Measurements from ENCODE around the gene HOXD9.

HOXD9 gene

DNA sequence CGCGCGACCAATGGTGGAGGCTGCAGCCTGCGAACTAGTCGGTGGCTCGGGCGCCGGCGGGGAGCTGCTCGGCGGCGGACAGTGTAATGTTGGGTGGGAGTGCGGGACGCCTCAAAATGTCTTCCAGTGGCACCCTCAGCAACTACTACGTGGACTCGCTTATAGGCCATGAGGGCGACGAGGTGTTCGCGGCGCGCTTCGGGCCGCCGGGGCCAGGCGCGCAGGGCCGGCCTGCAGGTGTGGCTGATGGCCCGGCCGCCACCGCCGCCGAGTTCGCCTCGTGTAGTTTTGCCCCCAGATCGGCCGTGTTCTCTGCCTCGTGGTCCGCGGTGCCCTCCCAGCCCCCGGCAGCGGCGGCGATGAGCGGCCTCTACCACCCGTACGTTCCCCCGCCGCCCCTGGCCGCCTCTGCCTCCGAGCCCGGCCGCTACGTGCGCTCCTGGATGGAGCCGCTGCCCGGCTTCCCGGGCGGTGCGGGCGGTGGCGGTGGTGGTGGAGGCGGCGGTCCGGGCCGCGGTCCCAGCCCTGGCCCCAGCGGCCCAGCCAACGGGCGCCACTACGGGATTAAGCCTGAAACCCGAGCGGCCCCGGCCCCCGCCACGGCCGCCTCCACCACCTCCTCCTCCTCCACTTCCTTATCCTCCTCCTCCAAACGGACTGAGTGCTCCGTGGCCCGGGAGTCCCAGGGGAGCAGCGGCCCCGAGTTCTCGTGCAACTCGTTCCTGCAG, at the start of gene HOXD9:
HOXD9 (plus strand) TSS at position 37 of the 728 bp plus-strand sequence; CDS start at position 87, 50 bp downstream.
- DNase-seq (ENCODE audit: low read depth in 2 of 2): no peak

DNA sequence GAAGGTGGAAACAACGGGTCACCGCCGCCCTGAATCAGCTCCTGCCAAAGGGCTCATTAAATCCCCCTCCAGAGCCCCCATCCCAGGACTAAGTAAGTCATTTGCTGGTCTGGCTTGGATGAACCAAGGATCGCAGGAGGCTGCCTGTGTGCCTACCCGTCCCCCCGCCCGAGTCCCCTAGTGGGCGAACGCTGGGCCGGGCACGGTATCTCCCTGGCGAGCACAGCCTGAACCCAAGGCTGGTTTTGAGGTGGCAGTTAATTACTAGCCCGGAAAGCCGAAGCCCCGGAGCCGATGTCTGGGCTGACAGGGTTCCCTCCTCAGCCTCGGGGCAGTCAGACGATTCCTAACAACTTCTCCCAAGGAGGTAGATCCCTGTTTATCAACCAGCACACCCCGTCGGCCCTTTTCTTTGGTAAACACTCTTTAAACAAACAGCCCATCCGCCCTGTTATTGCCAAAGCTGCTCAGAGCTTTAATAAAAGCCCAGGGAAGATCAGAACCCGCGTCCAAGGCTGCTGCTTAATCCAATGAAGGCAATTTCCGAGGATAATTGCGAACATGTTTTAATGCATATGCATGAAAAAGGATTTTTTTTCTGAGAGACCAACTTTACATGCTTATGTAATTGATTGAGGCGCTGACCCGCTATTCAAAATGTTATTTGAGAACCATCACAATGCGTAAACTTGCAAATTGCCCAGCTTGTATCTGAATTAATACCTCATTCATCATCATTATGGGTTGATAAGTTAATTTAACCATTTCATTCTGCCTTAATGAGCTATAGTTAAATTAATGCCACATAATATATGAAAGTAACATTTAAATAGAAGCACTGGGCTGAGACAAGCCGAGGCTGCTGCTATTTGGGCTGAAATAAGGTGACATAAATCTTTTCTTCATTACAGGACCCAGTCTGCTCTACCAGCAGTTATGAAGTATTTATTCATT, 49.3 kb upstream of the HOXD9 start:
- no peak for DNase-seq (ENCODE audit: low read depth in 2 of 2)

DNA sequence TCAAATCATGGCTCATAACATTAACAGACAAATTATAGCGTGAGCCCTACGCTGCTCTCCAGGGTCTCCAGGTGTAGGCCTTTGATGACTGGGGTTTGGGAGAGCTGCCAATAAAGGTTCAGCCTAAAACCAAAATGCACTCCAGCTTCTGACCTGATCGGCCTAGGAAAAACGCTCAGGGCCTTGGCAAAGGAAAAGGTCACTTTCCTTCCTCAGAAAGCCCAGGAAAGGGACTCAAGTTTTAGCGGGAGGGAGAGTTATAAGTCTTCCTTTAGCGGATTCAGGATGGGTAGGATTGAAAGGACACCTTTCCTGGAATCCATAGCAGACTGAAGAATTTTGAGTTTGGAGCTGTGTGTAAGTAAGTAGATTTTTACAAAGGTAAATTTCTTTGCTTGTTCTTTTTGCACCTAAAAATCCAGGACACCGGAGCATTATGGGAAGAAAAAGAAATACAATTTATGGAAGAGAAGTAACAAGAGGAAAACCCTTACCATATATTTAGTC, 47.5 kb upstream of the HOXD9 start:
- no peak for DNase-seq (ENCODE audit: low read depth in 2 of 2)

DNA sequence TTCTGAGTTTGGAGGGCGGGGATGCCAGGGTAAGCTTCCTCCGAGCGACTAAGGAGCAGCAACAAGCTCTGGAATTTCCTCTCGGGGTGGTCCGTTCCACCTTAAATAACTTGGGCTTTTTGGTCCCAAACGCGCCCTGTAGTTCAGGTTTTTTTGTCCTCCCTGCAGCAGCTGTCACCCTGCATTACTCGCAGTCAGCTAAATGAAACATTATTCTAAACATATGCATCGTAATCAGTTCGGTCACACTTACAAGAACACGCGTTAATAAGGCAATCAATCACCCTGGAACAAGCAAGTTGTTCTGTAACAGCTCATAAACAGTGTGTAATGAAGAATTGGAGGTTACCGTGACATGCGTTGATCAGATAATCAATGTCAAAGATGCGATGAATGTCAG, 47.0 kb upstream of the HOXD9 start:
- no peak for DNase-seq (ENCODE audit: low read depth in 2 of 2)

DNA sequence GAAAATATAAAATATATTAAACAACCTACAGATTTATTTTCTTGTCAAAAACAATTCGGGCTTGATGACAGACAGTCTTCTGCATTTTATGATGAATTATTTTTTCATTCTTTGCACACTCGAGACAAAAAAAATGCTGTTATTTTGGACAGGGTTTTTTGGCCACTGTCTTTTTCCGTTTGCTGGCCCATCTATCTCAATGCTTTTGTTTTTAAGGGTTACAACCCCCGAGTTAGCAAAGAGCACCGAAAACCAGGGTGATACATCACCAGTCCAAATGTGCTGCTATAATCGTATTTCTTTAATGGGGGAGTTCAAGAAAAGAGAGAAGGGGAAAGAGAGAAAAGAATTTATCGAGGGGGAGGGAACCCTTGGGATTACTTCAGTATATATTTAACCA, 46.5 kb upstream of the HOXD9 start:
- DNase-seq (ENCODE audit: low read depth in 2 of 2): no peak

DNA sequence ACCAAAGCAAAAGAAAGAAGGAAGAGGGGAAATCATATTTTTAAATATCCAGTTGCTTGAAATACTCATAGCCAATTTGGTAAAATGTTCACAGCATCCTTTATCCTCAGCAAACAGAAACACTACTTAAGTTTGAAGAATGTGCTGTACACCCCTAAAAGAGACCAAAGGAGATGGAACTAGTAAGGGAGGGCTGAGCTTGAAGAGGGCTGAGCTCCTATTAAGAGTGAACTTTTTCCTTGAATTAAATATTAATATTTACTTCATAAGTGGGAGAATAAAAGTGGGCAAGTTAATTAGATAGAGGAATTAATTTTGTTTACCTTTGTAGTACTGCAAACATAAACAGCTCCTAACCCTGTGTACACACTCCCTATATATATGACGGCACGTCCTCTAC, 45.7 kb upstream of the HOXD9 start:
- no peak for DNase-seq (ENCODE audit: low read depth in 2 of 2)

DNA sequence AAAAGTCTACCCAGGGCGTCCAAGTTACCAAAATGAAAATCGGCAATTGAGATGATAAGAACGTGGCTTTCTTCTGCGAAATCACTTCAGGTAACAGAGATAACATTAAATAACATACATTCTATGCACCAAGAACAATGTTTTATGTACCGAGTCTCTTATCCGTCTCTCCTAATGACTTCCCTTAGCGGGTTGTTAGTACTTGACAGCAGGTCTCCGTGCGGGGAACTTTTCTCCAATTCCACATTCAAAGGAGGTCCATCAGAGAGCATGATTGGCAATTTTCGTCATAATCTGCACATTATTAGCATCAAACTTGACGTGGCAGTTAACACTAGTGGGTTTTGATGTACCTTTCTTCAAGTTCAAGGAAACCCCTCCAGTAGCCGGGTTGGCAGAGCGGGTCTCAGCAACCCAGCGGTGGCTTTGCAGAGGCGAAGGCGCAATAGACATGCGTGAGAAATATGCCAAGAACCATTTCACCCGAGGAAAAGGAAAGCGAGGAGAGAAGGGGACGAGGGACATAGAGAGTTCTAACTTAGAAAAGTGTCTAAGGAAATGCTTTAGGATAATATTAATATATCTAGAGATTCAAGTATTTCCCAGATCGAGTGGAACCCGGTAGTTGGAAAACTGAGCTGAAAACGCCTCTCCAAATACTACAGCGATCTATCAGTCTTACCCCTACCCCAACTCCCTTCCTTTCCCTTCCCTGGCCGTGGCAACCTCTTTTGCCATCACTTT, 43.8 kb upstream of the HOXD9 start:
- no peak for DNase-seq (ENCODE audit: low read depth in 2 of 2)

DNA sequence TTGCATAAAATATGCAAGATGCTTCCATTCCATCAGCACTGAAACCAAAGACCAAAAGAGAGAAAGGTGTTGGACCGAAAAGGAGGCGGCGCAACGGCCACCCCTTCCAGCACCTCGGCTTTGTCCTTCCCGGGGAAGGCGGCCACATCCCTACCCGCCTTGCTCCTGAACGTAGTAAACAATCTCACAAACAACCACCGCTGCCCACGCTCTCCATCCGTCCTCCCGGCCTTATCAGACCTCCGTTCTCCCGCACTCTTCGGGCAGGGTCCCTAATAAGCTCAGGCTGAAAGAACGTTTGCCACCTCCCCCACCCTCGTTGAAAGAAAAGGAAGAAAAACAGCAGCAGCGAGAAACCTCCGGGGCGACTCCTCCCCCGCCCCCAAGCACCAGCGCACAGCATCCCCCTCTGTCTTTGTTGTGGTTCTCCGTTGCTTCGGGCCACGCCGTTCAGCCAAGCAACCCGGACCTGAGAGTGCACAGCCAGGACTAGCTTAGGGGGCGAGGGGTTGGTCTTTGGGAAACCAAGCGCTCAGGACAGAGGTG, 43.2 kb upstream of the HOXD9 start:
- DNase-seq (ENCODE audit: low read depth in 2 of 2): no peak

DNA sequence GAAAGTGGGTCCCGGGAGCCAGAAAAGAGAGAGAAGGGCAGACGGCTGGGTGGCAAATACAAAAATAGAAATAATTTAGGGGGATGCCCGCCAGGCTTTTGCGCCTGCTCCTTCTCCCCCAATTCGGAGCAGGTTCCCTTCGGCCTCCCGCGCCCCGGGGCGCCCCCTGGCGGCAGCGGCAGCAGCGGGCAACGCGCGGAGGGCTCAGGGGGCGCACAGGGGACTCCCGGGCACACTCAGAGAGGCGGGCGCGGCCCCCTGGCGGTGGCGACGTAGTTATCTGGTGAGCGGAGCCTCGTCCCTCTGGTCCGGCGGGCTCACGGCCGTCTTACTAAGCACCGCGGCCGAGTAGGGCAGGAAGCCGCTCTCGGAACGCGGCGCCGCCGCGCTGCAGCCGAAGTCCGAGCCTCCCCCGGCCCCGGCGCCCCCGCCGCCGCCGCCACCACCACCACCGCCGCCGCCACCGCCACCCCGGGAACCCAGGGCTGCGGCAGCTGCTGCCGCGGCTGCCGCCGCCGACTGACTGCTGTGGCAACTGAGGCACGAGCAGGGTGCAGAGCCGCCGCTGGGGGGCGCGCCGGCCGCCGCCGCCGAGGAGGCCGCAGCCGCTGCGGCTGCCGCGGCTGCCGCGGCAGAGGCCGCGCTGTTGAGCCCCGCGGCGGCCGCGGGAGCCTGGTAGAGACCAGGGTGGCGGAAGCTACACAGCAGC, 42.5 kb upstream of the HOXD9 start:
- no peak for DNase-seq (ENCODE audit: low read depth in 2 of 2)

DNA sequence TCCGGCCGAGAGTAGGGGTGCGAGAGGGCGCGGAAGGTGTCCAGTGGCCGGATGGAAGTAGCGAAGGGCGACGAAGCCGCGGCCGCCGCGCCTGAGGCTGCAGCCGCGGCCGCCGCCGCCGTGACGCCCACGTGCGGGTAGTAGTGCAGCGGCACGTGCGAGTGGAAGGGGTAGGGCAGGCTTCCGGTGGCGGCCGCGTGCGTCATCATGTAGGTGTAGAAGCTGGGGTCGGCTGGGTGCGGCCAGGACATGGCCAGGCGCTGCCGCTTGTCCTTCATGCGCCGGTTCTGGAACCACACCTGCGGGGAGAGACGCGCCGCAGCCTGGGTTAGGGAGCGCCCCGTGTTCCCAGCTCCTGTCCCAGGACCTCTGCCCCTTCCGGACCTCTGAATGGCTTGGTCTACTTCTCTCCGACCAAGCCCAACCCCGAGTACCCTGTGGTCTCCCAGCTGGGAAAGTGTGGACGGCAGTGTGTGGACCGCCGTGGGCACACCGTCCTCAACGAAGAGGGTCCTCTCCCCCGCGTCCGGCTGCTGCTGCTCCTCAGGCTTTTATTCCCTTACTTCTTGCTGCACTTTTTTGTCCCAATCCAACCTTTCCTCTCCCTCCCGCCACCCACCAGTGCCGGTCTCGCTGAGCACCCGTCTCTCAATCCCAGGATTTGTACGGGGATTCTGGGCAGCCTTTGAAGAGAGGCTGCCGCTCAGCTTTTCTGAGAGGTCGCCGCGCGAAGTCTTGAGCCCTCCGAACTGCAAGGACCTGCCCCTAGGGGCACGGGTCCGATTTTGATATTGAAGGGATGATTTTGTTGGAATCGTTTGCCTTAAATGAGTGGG, 41.8 kb upstream of the HOXD9 start:
- DNase-seq (ENCODE audit: low read depth in 2 of 2): no peak

DNA sequence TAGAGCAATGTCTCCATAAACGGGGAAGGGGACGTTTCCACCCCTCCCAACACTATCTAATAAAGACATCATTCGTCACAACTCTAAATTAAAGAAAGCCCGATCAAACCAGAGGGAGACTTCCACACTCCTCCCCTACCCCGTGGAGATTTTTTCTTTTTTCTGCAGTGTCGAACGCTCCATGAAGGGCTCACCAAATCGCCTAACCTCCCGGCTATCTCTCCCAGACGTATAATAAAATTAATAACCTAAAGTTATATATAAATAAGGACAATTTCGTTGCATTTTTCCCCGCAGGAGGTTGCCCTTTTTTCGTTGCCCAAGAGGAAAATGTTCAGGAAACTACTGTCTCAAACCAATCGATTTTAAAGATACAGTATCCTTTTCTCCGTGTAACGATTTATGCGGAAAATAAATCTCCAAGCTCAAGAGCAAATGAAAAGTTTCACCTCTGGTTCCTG, 41.1 kb upstream of the HOXD9 start:
- DNase-seq (ENCODE audit: low read depth in 2 of 2): no peak

DNA sequence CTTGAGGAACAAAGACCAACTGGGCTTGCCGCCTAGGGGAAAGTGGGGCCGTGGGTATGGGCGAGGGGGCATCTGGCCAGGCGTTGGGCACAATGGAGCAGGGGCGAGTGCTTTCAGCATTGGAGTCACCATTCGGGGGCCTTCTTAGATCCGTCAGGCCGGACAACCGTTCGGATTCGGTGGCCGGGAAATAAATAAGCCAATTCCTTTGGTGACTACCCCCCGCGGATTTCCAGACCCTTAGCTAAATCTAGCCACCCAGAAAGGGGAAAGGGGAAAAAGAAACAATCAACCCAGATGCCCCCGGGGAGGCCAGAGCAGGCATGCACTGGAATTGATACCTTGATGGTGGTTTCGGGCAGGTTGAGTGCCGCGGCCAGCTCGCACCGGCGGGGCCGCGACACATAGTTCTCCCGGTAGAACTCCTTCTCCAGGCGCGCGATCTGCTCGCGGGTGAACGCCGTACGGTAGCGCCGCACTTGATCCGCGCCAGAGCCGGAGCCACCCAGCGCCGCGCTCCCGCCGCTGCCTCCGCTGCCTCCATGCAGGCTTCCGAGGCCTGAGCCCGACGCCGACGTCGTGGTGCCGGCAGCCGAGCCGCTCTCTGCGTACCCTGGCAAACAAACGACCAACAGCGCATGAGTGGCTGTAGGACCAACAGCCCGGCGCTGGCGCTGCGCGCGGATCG, 40.5 kb upstream of the HOXD9 start:
- DNase-seq (ENCODE audit: low read depth in 2 of 2): no peak

DNA sequence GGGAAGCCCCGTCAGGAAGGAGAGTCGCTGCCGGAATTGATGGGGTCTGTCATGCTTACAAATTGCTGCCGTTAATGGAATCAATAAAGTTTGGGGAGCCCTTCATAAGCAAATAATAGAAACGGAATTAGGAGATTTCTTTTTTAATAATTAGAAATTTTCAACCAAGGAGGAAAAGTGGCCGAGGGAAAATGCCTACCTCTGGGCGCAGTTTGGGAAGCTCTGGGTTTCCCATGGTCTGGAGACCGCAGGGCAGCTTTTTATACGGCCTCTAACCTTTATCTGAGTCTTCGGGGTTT, 40.0 kb upstream of the HOXD9 start:
- no peak for DNase-seq (ENCODE audit: low read depth in 2 of 2)

DNA sequence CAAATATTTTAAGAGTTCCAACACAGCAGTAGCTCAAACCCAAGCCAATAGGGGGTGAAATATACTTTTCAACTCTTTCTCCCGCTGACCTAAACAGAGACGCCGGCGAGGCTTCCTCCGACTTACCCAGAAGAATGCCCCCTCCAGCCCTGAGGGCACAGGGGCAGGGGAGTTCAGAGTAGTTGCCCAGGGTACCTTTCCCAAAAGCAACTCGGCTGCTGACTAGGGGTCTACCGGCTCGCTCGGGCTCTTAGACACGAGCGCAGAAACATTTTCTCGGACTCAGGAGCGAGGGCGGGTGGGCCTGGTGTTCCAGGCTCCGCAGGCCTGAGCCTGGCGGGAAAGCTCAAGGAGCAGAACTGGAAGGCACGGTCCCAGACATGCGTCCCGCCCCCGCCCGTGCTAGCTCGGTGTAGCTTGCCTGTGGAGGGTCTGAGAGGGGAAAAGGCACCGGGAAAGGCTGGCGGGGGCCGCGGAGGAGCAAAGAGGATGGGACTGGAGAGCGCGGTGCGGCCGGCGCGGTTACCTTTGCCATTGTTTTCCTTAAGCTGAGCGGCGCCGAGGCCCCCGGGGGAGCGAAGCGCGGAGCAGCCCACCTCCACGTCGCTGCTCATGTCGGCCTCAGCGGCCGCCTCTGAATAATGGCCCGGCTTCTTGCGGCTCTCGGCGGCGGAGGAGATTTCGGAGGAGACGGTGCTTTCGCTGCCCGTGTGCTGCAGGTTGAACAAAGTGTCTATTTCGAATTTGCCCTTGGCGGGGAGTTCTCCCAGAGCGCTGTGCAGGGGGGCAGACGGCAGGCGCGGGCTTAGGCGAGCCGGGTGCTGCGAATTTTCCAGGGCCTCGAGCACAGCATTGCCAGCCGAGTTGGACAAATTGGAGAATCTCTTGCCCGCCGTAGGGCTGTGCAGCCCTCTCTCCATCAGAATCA, 39.4 kb upstream of the HOXD9 start:
- DNase-seq (ENCODE audit: low read depth in 2 of 2): no peak

DNA sequence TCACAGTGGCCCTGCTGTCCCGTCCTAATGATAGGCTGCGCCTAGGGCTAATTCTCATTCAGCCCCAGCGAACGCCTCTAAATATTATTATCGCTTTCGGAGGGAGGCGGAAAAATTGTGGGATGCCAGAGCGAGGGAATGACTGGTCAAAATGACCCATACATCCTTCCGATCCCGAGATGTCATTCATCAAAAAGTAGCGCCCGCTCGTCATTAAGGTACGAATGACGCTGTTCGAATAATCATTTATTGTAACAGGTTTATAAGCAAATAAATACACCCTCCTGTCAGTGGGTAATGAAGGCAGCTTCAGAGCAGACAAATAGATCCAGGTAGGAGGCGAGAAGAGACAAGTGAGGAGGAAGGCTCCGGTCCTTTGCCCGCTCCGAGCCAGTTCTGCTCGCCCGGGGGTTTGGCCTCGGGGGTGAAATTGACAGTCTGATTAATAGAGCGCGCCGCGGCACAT, 38.7 kb upstream of the HOXD9 start, which contains the start of gene EVX2:
EVX2 (minus strand) TSS at position 167 of the 466 bp plus-strand sequence. CDS start 186 bp downstream, outside the sequence.
- no peak for DNase-seq (ENCODE audit: low read depth in 2 of 2)

DNA sequence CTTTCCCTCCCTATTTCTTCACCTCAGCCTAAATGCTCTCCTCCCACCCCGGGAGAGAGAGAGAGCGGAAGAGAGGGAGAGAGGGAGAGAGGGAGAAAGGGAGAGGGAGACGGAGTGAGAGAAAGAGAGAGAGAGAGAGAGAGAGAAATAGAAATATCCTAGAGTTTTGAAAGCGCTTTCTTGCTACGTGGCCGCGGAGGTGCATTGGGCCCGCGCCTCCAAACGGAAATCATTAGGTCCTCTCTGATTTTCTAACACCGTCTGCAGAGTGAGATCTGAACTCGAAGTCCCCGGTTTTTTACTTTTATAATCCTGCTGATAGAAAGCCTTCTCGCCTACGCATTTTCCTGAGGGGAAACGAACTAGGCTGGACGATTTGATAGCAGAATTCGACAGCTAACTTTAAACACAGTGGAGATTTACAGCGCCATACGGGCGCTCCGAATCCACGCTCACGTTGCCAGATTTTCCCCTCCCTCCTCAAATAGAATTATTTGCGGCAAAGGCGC, 37.9 kb upstream of the HOXD9 start:
- no peak for DNase-seq (ENCODE audit: low read depth in 2 of 2)

DNA sequence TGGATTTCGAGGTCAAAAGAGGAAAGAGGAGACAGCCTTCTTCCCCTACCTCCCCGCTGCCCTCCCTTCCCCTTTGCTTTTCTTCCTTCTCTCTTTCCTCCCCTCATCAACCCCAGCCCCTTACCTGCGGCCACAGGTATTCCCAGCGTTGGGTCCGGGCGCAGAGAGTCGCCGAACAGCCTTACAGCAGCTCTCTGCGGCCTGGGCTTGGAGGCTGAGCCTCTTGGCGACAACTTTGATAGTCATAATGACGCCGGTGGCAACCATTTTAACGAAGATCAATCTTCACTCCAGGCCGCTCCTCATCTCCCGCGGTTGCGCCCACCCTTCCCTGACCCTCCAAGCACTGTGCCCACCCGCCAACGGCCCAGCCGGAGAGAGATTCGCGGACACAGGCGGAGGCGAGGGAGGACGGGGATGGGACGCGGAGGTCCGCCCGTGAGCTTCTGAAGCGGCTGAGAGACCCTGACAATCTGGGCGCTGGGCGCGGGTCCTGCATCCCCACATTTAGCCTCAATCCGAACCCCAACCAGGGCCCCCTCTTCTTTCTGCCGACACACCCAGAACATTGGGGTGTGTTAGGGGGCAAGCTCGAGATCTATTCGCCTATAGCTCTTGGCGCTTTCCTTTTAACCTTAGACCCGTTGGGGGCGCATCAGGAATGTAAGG, 37.3 kb upstream of the HOXD9 start:
- no peak for DNase-seq (ENCODE audit: low read depth in 2 of 2)

All from activated CD8-positive, alpha-beta memory T cell treated with anti-CD3 and anti-CD28 coated beads for 4 hours (primary cell).